G401 (cell line): Measurements from ENCODE around the gene JAM3. TPM values are rescaled to one million over a fixed set of nuclear protein-coding genes. Genes with fewer than 3 reads are reported as not detected.
A peak's percentile ranks its signal among the peaks of the same experiment; 100 is the strongest.

Experiments
- DNase-seq: peaks from one replicate; pipeline ENCODE4 v3.0.0-alpha.2; 2015; ENCODE audit warnings: low spot score
- in situ Hi-C: cut with HindIII; loops from 2 replicates; pipeline ENCODE4 v1.10.0; 2016; ENCODE audit warnings: low sequenced_read_pairs, mixed read lengths
- total RNA-seq: library from RNA; depleted of rRNA; stranded (reverse); fragments of >200 nt; shearing (Covaris generic); gene quantifications from 2 replicates; pipeline ENCODE4 v1.2.3, GENCODE V29; 2014

The JAM3 gene
- total RNA-seq, 1 experiment from 2014 or later: 41.8 TPM

DNA sequence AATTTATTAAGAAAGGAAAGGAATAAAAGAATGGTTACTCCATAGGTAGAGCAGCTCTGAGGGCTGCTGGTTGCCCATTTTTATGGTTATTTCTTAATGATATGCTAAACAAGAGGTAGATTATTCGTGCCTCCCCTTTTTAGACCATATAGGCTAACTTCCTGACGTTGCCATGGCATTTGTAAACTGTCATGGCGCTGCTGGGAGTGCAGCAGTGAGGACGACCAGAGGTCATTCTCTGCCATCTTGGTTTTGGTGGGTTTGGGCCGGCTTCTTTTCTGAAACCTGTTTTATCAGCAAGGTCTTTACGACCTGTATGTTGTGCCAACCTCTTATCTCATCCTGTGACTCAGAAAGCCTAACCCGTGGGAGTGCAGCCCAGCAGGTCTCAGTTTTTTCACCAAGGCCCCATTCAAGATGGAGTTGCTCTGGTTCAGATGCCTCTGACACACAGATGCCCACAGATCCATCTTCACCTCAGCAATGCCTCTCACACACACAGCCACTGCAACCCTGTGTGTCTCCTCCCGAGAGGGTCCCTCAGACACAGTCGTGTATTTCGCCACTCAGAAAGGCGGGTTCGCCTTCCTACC, 16.4 kb upstream of the JAM3 start:
- in situ Hi-C loops: no loop called here
- DNase-seq: no peak

DNA sequence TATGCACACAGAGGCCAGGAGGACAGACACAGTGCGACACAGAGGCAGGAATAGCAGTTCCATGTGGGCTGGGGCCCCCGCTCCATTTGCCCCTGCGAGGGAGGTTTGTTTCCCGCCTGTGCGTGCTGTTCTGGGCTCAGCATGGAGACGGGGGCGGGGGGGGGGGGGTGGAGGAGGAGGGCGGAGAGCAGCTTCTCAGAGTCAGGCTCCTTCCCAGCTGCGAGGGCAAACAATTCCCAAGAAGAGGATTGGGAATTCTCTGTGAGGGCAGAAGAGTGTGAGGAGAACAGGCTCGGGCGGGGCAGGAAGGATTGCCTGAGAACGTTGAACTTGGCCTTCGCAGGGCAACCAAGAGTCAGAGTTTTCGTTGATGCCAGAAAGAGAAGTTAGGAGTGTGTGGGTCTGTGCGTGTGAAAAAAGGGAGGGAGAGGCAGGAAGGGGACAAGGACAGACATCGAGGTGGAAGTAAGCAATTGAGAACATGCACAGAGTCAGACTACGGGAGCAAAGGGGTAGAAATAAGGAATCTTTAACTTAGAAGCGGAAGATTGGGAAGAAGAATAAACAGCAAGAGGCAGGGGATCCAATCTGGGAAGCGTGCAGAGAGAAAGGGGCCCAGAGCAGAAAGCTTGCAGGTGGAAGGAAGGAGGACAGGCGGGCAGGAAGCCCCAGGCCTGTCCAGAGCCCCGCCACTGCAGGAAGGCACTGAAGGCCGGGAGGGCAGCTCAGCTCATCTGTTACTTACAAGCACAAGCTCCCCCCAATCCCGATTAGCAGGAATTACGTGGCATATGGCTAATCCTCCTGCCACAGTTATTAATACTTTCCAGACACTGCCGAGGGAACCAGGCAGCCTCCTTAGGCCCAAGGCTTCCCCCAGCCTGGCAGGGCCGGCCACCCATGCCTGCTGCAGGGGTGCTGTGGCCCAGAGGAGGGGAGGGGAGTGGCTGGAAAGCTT, 15.6 kb upstream of the JAM3 start:
- no peak for DNase-seq
- in situ Hi-C loops: no loop called here

DNA sequence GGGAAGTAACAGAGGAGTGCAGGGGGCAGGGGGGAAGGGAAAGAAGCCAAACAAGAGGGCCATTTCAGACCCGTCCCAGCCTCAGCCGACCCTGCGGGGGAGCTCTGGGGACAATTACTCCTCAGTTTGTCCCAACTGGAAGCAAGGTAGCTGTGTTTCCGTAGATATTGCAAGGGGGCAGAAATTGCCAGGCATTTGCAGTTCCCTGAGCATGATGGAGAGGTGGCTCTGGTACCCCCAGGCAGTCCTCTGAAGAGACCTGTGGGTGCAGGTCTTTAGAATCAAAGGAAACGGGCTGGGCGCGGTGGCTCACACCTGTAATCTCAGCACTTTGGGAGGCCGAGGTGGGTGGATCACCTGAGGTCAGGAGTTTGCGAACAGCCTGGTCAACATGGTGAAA, 13.8 kb upstream of the JAM3 start:
- no peak for DNase-seq
- in situ Hi-C loops: no loop called here

DNA sequence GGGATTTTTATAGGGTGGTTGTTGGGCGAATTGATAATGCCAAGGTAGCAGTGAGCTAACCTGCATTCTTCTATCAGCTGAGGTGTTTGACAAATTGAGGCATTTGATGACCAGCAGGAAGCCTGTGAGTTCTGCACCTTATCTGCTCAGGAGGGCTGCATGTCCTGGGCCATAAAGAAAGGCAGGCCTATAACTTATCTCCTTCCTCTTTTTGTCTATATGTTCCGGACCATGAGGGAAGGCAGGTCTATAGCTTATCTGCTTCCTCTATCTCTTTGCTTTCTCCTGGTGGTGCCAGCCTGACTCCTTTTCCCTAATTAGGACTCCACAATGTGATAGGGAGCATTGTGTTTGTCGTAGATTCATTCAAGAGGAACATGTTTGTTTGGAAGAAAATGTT, 8.6 kb upstream of the JAM3 start:
- DNase-seq: no peak

DNA sequence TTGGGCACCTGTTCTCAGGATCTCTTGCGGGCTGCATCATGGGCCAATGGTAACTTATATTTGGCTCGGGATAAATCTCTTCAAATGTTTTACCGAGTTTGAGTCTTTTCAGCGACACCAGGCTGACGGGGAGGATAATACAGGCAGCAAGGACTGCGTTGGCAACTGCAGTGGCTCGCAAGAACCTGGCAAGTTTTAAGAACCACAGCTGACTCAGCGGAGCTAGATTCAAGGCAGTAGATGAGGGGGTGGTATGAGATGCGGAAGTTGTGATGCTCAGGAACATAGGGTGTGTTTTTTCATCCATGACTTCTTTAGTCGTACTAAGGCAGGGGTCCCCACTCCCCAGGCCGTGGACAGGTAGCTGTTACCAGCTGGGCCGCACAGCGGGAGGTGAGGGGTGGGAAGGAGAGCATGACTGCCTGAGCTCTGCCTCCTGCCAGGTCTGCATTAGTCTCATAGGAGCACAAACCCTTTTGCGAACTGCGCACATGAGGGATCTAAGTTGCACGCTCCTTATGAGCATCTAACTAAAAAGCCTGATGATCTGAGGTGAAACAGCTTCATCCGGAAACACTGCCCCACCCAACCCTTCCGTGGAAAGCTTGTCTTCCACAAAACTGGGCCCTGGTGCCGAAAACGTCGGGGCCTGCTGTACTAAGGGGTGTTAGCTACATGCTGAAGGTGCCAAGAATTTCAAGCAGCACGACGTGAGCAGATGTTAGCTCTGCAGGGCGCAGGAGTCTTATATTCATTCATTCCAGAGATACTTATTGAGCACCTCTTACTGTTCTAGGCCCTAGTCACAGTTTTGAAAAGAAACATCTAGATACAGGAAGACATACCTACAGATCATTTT, 6.4 kb upstream of the JAM3 start:
- in situ Hi-C loops: no loop called here
- no peak for DNase-seq

More for the DNA sequence above, 8.6 kb upstream of the JAM3 start:
- in situ Hi-C loops: no loop called here

DNA sequence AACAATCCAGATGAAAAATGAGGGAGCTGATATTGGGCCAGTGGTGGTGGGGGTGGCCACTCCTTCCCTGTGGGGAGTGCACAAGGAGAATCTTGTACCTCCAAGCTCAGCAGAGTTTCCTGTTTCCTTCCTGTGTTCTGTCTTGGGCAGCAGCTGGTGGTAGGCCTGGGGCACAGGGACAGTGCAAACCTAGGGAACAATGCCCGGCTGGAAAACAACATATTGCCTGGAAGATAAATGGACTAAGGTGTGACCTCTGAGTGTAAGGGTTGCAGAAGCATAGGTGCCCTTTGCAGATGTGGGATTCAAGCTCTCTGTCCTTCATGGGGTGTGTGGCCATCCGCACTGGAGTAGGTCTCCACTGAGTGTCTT, 5.8 kb upstream of the JAM3 start:
- in situ Hi-C loops: no loop called here
- no peak for DNase-seq

DNA sequence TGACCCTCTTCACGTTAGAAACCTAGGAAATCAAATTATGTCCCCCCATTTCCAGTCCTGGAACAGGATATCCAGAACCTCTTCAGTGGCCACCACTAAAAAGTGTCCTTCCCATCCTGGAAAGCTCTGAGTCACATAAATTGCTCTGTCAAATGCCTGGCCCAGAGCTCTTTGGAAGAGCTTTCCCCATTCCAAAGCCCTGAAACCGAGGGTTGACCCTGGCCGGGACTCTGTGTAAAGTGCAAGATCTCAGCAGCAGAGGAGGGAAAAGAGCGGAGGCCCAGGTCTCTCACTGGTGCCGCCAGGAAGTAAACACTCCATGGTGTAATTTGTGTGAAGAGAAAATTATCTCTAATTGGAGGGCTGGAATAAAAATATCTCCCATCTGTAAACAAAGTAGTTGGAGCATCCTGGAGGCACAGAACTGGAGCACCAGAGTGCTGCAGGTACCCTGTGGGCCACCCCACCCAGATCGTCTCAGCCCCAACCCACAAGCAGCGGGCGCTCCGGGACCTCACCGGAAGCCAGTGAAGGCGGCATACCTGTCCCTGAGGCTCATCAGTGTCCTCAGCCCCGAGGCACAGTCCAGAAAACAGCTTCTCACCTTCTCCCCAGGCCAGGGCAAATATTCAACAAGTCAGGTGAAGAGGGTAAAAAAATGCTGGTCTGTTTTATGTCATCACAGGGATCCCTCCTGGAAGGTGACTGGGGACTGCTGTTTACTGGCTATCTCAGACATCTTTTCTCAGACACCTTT, 4.7 kb upstream of the JAM3 start:
- no peak for DNase-seq
- in situ Hi-C loops: no loop called here

DNA sequence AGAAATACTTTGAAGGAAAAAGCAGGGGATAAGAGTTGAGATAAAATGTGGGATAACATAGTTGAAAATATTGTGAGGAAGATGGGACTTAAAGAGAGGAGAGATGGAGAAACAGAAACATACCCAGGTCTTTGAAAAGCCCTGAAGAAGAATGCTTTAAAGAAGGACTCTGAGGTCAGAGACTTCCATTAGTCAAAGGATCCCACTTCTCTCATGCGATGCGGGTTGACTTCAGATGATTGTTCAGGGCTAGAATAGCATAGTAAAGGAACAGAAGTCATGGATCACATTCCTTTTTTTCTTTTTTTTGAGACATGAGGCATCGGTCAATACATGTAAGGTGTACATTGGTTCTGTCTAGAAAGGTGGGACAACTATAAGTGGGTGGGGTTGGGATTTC, 3.5 kb upstream of the JAM3 start:
- in situ Hi-C loops: no loop called here
- DNase-seq: no peak

DNA sequence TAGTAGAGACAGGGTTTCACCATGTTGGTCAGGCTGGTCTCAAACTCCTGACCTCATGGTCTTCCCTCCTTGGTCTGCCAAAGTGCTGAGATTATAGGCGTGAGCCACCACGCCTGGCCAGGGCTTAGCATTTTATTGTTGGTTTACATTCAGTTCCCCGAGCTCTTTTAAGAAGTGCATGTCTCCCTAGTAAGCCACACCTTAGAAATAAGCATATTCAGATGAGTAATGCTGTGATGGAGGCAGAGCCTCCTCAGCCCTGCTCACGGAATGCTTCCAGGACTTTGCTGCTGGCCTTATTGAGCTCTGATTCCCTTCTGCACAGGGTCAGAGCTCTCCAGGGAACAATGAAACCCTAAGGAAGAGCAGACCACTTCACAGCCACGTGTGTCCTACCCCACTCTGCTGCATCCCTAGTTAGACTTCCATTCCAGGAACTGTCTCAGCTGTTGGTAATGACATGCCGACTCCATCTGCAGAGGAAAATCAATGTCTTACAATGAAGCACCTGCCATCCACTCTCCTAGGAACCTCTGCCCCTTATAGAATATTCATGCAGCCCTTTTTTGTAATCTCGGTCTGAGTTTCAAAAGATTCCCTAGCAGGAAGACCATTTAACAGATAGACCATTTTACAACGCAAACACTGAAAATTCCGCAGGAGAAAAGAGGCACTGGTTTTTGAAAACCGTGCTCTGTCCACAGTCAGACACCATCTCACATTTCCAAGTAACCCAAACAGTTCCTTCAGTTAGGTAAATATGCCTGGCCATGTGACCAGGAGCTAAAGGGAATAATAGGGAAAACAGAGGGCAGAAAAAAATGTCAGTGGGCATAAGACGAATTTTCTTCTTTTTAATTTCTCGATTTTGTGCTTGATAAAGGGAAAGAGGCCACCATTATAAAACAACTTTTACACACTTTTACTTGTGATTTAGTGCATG, 1.7 kb upstream of the JAM3 start:
- in situ Hi-C loops: no loop called here
- no peak for DNase-seq

DNA sequence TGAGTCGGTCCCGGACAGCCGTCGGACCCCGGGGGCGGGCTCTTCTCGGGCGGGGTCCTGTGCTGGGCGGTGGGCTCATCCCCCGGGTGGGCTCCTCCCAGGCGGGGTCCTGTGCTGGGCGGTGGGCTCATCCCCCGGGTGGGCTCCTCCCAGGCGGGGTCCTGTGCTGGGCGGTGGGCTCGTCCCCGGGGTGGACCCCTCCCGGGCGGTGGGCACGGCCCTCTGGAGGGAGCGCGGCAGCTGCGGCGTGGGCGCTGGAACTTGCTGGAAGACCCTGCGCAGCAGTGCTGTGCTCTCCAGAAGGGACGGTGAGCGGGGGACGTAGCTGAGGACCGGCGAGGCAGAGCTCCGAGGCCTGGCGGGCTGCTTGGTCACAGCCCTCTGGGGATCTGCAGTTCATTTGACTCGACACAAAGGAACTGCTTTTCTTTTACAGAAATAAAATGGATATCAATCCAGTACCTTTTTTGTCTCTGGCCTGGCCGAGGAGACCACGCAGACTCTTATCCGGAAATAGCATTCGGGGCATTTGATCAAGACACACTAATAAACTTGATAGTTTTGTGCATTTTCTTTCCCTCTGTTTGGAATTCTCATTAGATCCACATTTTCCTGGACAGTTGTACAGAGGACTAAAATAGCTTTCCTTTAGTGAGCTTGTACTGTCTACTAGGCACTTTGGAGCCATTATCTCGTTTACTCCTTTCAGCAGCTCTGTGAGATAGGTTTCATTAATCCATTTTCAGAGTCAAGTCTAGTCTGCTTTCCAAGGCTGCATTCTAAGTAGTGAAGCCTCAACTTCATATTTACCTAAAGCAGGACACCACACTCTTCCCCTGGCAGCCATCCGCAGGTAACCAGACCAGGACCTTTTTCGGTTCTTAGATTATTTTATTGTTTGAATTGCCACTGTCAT, 812 bp downstream of the JAM3 start:
- peak; percentile 56 for DNase-seq
- in situ Hi-C loops: no loop called here

DNA sequence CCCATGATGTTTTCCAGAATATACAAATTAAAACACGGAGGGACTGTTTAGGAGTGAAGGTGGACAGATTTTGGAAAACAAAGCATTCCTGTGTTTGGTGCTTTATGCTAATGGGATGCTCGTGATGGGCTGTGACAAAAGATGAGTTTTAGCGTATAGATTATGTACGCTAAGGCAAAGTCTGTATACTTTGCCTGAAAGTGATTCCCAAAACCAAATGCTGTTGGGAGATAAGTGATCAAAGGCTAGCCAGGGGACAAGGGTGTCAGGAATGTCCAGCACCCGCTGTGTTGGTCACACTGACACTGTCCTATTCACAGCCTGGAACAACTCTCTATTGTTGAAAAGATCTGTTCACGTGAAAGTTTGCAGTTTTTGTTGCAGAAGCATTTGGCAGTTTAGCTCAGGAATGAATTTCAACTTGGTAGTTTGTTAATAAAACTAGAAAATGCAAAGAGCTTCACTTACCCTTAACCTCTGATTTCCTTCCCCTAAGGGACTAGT, 1.5 kb downstream of the JAM3 start:
- DNase-seq: peak; percentile 32
- in situ Hi-C loops: no loop called here

DNA sequence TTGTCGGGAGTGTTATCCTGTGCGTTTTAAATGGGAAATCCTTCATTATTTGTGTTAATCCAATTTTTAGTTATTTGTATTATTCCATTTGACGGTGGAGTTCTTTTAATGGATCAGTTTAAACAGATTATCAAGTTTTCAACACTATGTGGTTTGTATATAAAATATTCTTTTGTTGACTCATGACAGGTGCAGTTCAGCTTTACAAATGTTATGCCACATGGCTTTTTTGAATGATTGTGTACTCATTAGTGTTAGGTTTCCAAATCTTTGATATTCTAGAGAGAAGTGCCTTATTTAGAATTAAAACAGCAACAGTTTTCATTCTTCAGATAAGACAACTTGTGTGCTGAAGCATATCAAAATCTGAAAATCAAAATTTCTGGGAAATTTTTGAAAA, 2.4 kb downstream of the JAM3 start:
- in situ Hi-C loops: no loop called here
- DNase-seq: no peak

DNA sequence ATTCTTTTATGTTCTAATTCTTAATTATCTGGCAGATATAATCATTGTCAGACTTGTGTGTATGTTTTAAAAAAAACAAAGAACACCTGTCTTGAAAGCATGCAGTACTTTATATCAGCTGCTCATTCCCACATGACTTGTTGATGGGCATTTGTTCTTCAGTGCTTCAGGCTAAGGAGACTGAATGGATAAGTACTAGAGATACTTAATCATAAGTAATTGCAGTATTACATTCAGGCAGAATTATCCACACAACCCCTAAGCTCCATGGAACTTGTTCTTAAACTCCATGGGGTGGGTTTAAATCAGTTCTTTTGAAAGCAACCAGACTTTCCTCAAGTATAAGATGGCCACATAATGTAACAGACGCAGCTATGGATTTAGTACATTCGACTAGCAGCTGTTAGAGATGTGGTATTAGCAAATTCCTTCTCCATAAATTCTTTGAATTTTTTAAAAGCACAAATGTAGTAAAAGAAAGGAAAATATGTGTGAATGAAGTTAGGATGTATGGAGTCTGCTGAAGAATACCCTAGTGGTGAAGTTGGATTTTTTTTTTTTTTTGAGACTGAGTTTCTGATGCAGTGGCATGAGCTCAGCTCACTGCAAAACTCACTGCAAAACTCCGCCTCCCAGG, 3.0 kb downstream of the JAM3 start:
- no peak for DNase-seq
- in situ Hi-C loops: no loop called here

DNA sequence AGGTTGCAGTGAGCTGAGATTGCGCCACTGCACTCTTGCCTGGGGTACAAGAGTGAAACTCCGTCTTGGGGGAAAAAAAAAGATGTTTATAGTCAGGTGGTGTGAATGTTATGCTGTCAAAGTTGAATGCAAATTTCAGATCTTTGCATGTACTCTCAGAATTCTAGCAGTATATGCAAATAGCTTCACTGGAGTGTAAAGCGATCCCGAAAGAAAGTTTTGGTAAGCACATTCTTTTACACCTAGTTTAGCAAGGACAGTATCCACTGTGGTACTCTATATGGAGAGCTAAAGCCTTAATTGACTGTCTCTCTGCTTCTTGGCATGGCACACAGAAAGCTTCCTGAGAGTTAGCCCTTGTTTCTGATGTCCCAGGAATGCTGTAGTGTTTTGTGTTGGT, 4.0 kb downstream of the JAM3 start:
- no peak for DNase-seq
- in situ Hi-C loops: no loop called here

DNA sequence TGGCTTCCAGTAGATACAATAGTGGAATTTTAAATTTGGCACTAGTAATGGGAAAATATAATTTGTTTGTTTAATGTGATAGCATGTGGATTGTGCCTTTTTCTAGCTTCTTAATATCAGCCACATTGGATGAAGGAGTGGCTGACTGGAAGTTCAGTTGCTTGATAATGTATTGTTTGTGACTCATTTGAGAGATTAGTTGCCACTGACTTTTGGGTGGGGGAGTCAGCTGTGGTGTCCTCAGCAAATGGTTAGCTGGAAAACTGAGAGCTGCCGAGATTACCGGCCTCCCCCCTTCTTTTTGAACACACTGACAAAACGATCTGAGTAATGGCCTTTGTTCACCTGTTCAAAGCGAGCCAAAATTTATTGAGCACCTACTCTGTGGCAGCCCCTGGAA, 5.5 kb downstream of the JAM3 start:
- DNase-seq: no peak
- in situ Hi-C loops: no loop called here

DNA sequence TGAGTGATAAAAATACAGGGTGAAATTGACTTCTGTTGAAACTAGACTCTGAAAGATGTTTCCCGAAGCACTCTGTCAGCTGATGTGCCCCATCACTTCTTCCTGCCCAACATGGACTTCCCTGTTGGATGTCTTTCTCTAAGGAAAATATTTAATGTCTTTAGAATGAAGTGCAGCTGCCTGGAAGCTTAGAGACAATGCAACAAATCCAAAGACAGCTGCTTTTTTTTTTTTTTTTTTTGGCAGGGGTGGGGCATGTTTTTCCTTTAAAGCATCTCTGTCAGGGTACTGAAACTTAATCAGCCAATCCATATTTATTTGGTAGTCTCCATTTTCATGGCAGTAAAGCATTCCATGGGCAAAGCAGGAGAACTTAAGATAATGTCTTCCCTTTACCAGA, 5.9 kb downstream of the JAM3 start:
- in situ Hi-C loops: no loop called here
- no peak for DNase-seq

DNA sequence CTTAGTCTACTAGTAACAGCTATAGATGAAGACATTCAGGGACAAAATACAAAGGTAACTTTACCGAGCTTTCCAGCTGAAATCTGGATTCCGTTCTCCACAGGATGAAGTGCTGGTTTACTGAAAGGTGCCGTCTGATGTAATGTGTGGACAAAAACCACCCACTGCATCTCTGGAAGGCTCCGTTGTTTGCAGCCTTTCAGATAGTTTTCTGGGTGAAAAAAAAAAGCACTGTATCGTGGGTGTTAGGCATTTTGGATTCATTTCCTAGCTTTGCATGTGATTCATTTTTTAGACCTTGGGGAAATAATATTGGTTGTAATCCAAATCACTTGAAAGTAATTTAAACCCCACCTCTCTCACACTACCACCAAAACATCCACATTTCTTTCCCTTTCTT, 10.4 kb downstream of the JAM3 start:
- no peak for DNase-seq
- in situ Hi-C loops: no loop called here
